Measurements from ENCODE around the gene PDPN.

Gene PDPN

GRCh38 chr1:13544221-13544556, 39.4 kb upstream of the PDPN start:
- TF ChIP-seq ZNF565 (CRISPR knock-in tag; conservative IDR thresholded peaks at IDR 0.05; ENCODE audit: low read depth) (no peak), ARNTL (CRISPR knock-in tag; IDR thresholded peaks at IDR 0.05; ENCODE audit: borderline replicate concordance, low read depth) (no peak), PPARA (CRISPR knock-in tag; IDR thresholded peaks at IDR 0.05; ENCODE audit: borderline replicate concordance) (no peak), PATZ1 (CRISPR knock-in tag; IDR thresholded peaks at IDR 0.05; ENCODE audit: borderline replicate concordance) (no peak), ZFP30 (CRISPR knock-in tag; IDR thresholded peaks at IDR 0.05) (no peak), ZNF8 (CRISPR knock-in tag; IDR thresholded peaks at IDR 0.05) (no peak), CREB5 (CRISPR knock-in tag; IDR thresholded peaks at IDR 0.05; ENCODE audit: low read depth) (no peak), CSDC2 (CRISPR knock-in tag; IDR thresholded peaks at IDR 0.05) (no peak)
- ATAC-seq = peak; percentile 20; the same call in 2 of the 3 replicates

GRCh38 chr1:13546791-13547190, 36.8 kb upstream of the PDPN start:
- no peak for ATAC-seq
- TF ChIP-seq ARNTL (CRISPR knock-in tag; IDR thresholded peaks at IDR 0.05; ENCODE audit: borderline replicate concordance, low read depth) = no peak
- no peak for TF ChIP-seq RARB (CRISPR knock-in tag; IDR thresholded peaks at IDR 0.05)
- TF ChIP-seq CREB5 (CRISPR knock-in tag; IDR thresholded peaks at IDR 0.05; ENCODE audit: low read depth) = no peak

- no peak for ATAC-seq
- TF ChIP-seq CSDC2 (CRISPR knock-in tag; IDR thresholded peaks at IDR 0.05) = no peak
- no peak for TF ChIP-seq ZC3H10 (CRISPR knock-in tag; IDR thresholded peaks at IDR 0.05)
- no peak for TF ChIP-seq OSR1 (CRISPR knock-in tag; IDR thresholded peaks at IDR 0.05)
- no peak for TF ChIP-seq ISL1 (CRISPR knock-in tag; IDR thresholded peaks at IDR 0.05)
- TF ChIP-seq CREB5 (CRISPR knock-in tag; IDR thresholded peaks at IDR 0.05; ENCODE audit: low read depth) = no peak
Measured at GRCh38 chr1:13548281-13548680, 35.4 kb upstream of the PDPN start.

- no peak for ATAC-seq
- TF ChIP-seq ESRRG (CRISPR knock-in tag; IDR thresholded peaks at IDR 0.05) (no peak), ARNTL (CRISPR knock-in tag; IDR thresholded peaks at IDR 0.05; ENCODE audit: borderline replicate concordance, low read depth) (no peak), ZC3H10 (CRISPR knock-in tag; IDR thresholded peaks at IDR 0.05) (no peak), ISL1 (CRISPR knock-in tag; IDR thresholded peaks at IDR 0.05) (no peak), TCF4 (CRISPR knock-in tag; IDR thresholded peaks at IDR 0.05; ENCODE audit: borderline replicate concordance) (no peak), RARB (CRISPR knock-in tag; IDR thresholded peaks at IDR 0.05) (no peak), GLIS3 (CRISPR knock-in tag; IDR thresholded peaks at IDR 0.05) (no peak), ZNF70 (CRISPR knock-in tag; IDR thresholded peaks at IDR 0.05) (no peak), PPARA (CRISPR knock-in tag; IDR thresholded peaks at IDR 0.05; ENCODE audit: borderline replicate concordance) (no peak), TOX (CRISPR knock-in tag; IDR thresholded peaks at IDR 0.05; ENCODE audit: borderline replicate concordance) (no peak), ZNF565 (CRISPR knock-in tag; conservative IDR thresholded peaks at IDR 0.05; ENCODE audit: low read depth) (no peak), ZNF8 (CRISPR knock-in tag; IDR thresholded peaks at IDR 0.05) (no peak), PATZ1 (CRISPR knock-in tag; IDR thresholded peaks at IDR 0.05; ENCODE audit: borderline replicate concordance) (no peak), BACH2 (CRISPR knock-in tag; IDR thresholded peaks at IDR 0.05; ENCODE audit: borderline replicate concordance) (no peak), POU6F1 (CRISPR knock-in tag; IDR thresholded peaks at IDR 0.05; ENCODE audit: borderline replicate concordance, low read depth) (no peak), OSR1 (CRISPR knock-in tag; IDR thresholded peaks at IDR 0.05) (no peak), ZFP30 (CRISPR knock-in tag; IDR thresholded peaks at IDR 0.05) (no peak), CSDC2 (CRISPR knock-in tag; IDR thresholded peaks at IDR 0.05) (no peak)
Measured at GRCh38 chr1:13549021-13549420, 34.6 kb upstream of the PDPN start.

Data from SK-N-SH treated with all-trans-retinoic acid at 6 μM for 48 hours (cell line).